Ishikawa (cell line): ENCODE results near the gene CAPS.

Experiments used
- CEBPB ChIP-seq: IDR thresholded peaks from 2 replicates; pipeline ENCODE4 v1.6.1; 2012
- CREB1 ChIP-seq: IDR thresholded peaks from 2 replicates; pipeline ENCODE4 v1.6.1; 2012; ENCODE audit warnings: low read depth
- EGR1 ChIP-seq: IDR thresholded peaks from 2 replicates; pipeline ENCODE4 v1.6.1; 2012
- EP300 ChIP-seq: IDR thresholded peaks from 2 replicates; pipeline ENCODE4 v1.6.1; 2012; ENCODE audit warnings: borderline replicate concordance
- FOXM1 ChIP-seq: IDR thresholded peaks from 2 replicates; pipeline ENCODE4 v1.6.1; 2012; ENCODE audit warnings: low read depth, borderline replicate concordance
- NFIC ChIP-seq: IDR thresholded peaks from 2 replicates; pipeline ENCODE4 v1.6.1; 2012
- RAD21 ChIP-seq: IDR thresholded peaks from 2 replicates; pipeline ENCODE4 v1.6.1; 2012; ENCODE audit warnings: low read depth
- TAF1 ChIP-seq: IDR thresholded peaks from 2 replicates; pipeline ENCODE4 v1.6.1; 2012; ENCODE audit warnings: low read depth, mild to moderate bottlenecking
- TCF12 ChIP-seq: IDR thresholded peaks from 2 replicates; pipeline ENCODE4 v1.6.1; 2012; ENCODE audit warnings: low read depth
- TEAD4 ChIP-seq: IDR thresholded peaks from 2 replicates; pipeline ENCODE4 v1.6.1; 2012
- YY1 ChIP-seq: IDR thresholded peaks from 2 replicates; pipeline ENCODE4 v1.6.1; 2012; ENCODE audit warnings: low read depth
- ZBTB7A ChIP-seq: IDR thresholded peaks from 2 replicates; pipeline ENCODE4 v1.6.1; 2012; ENCODE audit warnings: low read depth
- TF ChIP-seq, protein P1 (sequence below): IDR thresholded peaks from 2 replicates; pipeline ENCODE4 v1.6.1; 2012
- TF ChIP-seq, protein P2 (sequence below): IDR thresholded peaks from 2 replicates; pipeline ENCODE4 v1.6.1; 2012
- TF ChIP-seq, protein P3 (sequence below): IDR thresholded peaks from 2 replicates; pipeline ENCODE4 v1.6.1; 2012; ENCODE audit warnings: low read depth, mild to moderate bottlenecking

The CAPS gene

DNA sequence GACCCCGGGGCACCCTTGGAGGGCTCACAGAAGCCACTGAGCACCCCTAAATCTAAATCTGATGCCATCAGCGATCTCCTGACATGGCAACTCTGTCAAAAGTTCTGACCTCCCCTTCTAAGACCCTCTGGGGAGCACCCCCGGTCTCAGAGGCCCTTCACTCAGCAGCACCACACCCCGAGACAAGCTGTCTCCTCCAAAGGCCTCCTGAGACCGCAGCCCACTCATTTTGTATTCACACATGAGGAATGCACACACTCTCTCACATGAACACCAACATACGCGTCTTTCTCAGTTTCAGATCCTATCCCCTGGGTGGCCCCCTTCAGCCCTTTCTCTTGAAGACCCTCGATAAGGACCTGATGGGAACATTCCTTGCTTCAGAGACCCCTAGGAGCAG lies 13.1 kb upstream of the CAPS start:
- TF ChIP-seq YY1 (no peak), TAF1 (no peak), TCF12 (no peak), CEBPB (no peak), RAD21 (no peak), CREB1 (no peak), FOXM1 (no peak), EP300 (no peak), TEAD4 (no peak), NFIC (no peak), EGR1 (no peak), ZBTB7A (no peak)
- TF ChIP-seq, protein P1, sequence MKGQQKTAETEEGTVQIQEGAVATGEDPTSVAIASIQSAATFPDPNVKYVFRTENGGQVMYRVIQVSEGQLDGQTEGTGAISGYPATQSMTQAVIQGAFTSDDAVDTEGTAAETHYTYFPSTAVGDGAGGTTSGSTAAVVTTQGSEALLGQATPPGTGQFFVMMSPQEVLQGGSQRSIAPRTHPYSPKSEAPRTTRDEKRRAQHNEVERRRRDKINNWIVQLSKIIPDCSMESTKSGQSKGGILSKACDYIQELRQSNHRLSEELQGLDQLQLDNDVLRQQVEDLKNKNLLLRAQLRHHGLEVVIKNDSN = no peak
- TF ChIP-seq, protein P2, sequence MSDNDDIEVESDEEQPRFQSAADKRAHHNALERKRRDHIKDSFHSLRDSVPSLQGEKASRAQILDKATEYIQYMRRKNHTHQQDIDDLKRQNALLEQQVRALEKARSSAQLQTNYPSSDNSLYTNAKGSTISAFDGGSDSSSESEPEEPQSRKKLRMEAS = no peak

DNA sequence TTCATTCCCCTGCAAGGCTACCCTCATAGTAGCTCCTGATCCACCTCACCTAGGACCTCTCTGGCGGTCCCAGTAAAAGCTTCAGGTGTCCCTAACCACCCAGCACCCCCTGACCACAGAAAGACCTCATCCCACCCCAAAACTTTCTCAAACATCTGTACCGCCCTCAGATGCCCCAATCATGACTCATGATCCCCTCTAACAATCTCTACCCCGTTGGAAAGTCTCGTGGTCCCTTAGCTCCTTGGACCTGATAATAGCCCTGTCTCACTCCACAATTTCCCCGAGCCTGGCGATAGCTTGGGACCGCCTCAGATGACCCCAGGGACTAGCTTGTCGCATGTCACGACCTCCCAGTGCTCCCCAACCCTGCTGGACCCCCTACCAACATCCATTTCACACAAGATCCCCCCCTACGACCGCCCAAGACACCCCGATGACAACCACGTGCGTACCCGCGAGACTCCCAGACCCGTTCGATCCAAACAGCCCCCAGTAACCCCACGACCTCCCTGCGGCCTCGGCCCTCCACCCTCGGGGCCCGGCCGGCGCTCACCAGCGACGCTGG lies 10.9 kb upstream of the CAPS start:
- no peak for TF ChIP-seq CREB1
- TF ChIP-seq ZBTB7A = no peak; the same call in 1 of the 2 replicates
- no peak for TF ChIP-seq NFIC
- TF ChIP-seq RAD21 = no peak
- no peak for TF ChIP-seq EGR1

DNA sequence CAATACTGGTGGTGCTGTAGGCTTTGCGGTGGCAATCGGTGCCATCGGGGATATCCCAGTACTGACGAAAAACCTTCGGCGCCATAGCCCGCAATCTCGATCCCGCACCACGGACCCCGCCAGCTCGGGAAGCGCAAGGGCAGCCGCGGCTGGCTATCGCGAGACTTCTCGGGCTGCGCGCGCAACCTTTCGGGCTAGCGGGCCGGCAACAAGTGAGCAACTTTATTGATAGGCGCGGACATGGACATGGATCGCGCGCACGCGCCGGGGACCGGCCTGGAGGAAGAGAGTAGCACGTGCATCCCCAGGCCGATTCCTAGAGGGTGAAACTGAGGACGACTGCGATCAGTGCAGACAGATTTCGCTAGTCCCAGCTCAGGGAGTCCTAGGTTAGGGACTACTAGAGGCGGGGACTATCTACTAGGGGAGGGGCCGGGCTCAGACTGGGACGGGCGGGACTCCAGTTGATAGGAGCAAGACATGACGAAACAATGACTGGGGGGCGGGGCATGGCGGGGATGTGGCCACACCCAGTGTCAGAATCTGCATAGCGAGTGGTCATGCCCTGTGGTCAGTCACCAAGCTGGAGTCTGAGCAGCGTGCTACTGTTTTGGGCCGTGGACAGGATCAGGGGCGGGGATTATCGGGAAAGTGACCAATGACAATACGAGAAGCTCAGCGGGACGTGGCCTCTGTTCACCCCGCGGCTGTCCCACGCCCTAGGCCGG lies 10.3 kb upstream of the CAPS start, which contains the start of gene NDUFA11:
NDUFA11 (minus strand) TSS at position 167 of the 728 bp plus-strand sequence; CDS start at position 85, 82 bp downstream.
- TF ChIP-seq CEBPB = no peak
- TF ChIP-seq CREB1 = peak; percentile 47; the same call in 1 of the 2 replicates
- no peak for TF ChIP-seq RAD21
- TF ChIP-seq FOXM1 = no peak
- TF ChIP-seq, protein P2 = peak; percentile 91
- TF ChIP-seq TAF1 = peak; percentile 92
- TF ChIP-seq TCF12 = peak; percentile 68; the same call in 1 of the 2 replicates
- TF ChIP-seq, protein P3, sequence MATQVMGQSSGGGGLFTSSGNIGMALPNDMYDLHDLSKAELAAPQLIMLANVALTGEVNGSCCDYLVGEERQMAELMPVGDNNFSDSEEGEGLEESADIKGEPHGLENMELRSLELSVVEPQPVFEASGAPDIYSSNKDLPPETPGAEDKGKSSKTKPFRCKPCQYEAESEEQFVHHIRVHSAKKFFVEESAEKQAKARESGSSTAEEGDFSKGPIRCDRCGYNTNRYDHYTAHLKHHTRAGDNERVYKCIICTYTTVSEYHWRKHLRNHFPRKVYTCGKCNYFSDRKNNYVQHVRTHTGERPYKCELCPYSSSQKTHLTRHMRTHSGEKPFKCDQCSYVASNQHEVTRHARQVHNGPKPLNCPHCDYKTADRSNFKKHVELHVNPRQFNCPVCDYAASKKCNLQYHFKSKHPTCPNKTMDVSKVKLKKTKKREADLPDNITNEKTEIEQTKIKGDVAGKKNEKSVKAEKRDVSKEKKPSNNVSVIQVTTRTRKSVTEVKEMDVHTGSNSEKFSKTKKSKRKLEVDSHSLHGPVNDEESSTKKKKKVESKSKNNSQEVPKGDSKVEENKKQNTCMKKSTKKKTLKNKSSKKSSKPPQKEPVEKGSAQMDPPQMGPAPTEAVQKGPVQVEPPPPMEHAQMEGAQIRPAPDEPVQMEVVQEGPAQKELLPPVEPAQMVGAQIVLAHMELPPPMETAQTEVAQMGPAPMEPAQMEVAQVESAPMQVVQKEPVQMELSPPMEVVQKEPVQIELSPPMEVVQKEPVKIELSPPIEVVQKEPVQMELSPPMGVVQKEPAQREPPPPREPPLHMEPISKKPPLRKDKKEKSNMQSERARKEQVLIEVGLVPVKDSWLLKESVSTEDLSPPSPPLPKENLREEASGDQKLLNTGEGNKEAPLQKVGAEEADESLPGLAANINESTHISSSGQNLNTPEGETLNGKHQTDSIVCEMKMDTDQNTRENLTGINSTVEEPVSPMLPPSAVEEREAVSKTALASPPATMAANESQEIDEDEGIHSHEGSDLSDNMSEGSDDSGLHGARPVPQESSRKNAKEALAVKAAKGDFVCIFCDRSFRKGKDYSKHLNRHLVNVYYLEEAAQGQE = no peak
- TF ChIP-seq YY1 = peak; percentile 69
- TF ChIP-seq EP300 = peak; percentile 48; the same call in 1 of the 2 replicates
- no peak for TF ChIP-seq NFIC
- TF ChIP-seq TEAD4 = no peak
- TF ChIP-seq ZBTB7A = no peak
- TF ChIP-seq, protein P1 = peak; percentile 55
- TF ChIP-seq EGR1 = no peak

DNA sequence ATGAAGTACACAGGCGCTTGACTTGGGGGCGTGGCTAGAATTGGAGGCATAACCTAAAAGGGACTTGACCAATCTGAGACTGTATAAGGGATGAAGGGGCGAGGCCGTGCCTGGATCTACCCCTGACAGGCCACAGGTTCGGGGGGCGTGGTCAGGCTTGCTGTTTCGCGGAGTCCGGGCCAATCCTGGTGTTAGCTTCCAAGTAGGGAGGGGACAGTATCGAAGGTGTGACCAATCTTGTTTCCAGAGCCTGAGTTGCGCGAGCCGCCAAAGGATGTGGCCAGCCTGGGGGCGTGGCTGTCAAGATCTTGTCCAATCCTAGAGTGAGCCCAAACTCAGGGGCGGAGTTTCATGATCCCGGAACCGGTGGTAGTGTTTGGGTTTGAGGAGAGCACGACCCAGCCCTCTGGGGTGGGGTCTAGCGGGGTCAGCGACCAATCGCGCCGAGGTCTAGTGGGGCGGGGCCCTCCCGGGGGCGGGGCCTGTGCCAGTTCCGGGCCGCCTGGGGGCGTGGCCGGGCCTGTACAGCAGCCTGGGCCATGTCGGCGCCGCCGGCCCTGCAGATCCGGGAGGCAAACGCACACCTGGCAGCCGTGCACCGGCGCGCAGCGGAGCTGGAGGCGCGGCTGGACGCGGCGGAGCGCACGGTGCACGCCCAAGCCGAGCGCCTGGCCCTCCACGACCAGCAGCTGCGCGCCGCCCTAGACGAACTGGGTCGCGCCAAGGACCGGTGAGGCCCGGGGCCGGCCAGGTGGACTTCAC lies 9.5 kb upstream of the CAPS start, which contains the start of gene VMAC:
VMAC (plus strand) TSS at position 521 of the 762 bp plus-strand sequence; CDS start at position 540, 19 bp downstream.
- TF ChIP-seq EP300 = no peak; the same call in 1 of the 2 replicates
- peak; percentile 70; the same call in 1 of the 2 replicates for TF ChIP-seq TAF1
- TF ChIP-seq CREB1 = no peak
- no peak for TF ChIP-seq TEAD4
- peak; percentile 56; the same call in 1 of the 2 replicates for TF ChIP-seq YY1
- TF ChIP-seq TCF12 = peak; percentile 38; the same call in 1 of the 2 replicates

DNA sequence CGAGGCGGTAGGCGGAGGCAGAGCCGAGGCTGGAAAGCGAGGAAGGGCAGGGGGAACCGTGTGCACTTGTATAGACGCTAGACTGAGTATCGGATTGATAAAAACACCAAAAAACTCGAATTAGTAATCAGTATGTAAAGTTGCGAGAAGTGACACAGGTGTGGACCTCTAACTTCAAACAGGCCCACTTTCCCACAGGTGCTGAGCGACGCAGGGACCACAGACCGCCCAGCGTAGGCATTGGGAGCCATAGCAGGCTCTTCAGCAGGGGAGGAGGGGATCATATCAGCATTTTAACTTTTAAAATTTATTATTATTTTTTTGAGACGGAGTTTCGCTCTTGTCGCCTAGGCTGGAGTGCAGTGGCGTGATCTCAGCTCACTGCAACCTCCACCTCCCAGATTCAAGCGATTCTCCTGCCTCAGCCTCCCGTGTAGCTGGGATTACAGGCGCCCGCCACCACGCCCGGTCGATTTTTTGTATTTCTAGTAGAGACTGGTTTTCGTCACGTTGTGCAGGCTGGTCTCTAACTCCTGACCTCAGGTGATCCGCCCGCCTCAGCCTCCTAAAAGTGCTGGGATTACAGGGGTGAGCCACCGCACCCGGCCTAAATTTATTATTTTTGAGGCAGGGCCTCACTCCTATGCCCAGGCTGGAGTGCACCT lies 8.8 kb upstream of the CAPS start:
- TF ChIP-seq TCF12 = no peak
- TF ChIP-seq NFIC = no peak
- TF ChIP-seq FOXM1 = no peak
- TF ChIP-seq EP300 = no peak; the same call in 1 of the 2 replicates
- TF ChIP-seq TAF1 = no peak

DNA sequence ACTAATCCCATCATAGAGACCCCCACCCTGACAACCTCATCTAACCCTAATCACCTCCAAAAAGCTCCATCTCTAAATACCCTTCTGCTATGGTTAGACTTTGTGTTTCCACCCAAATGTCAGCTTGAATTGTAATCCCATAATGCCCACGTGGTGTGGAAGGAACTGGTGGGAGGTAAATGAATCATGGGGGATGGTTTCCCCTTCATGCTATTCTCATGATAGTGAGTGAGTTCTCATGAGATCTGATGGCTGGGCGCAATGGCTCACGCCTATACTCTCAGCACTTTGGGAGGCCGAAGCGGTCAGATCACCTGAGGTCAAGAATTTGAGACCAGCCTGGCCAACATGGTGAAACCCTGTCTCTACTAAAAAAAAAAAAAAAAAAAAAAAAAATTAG lies 6.8 kb upstream of the CAPS start:
- no peak for TF ChIP-seq NFIC
- no peak for TF ChIP-seq TEAD4
- no peak for TF ChIP-seq RAD21
- TF ChIP-seq TAF1 = no peak
- TF ChIP-seq YY1 = no peak
- no peak for TF ChIP-seq CREB1
- no peak for TF ChIP-seq CEBPB
- TF ChIP-seq TCF12 = no peak
- TF ChIP-seq FOXM1 = no peak
- TF ChIP-seq, protein P1 = no peak
- no peak for TF ChIP-seq ZBTB7A
- no peak for TF ChIP-seq EGR1
- TF ChIP-seq, protein P2 = no peak
- TF ChIP-seq EP300 = no peak
- TF ChIP-seq, protein P3 = no peak
